T-helper 2 cell treated with Interferon-gamma antibody and Interleukin-4, amounts not matched to agents 5 μg/mL and 100 μg/mL, for 36 hours (primary cell): ENCODE data around the gene ARHGAP10.

Experiments
- DNase-seq: peaks from one replicate; pipeline ENCODE4 v3.0.0; 2021; ENCODE audit warnings: low spot score
- H3K27ac Mint-ChIP-seq: one replicate; pipeline ENCODE4 v1.8.0; 2021; ENCODE audit warnings: mild to moderate bottlenecking, mixed read lengths
- H3K27me3 Mint-ChIP-seq: one replicate; pipeline ENCODE4 v1.8.0; 2021; ENCODE audit warnings: low read depth, mixed read lengths
- H3K36me3 Mint-ChIP-seq: one replicate; pipeline ENCODE4 v1.8.0; 2021; ENCODE audit warnings: low read depth, mixed read lengths
- H3K4me1 Mint-ChIP-seq: one replicate; pipeline ENCODE4 v1.8.0; 2021; ENCODE audit warnings: low read depth, mixed read lengths
- H3K4me3 Mint-ChIP-seq: one replicate; pipeline ENCODE4 v1.8.0; 2022; ENCODE audit warnings: mild to moderate bottlenecking, moderate library complexity, mixed read lengths
- H3K9me3 Mint-ChIP-seq: one replicate; pipeline ENCODE4 v1.8.0; 2021; ENCODE audit warnings: mixed read lengths

ARHGAP10 gene

GRCh38 chr4:148091896-148092295 is 360.0 kb downstream of the ARHGAP10 start:
- Mint-ChIP-seq H3K27me3 (no peaks in the 10 kb centered on the region), H3K4me3 (no peak overlapping the region), H3K4me1 (no peaks in the 10 kb centered on the region), H3K9me3 (no peaks in the 10 kb centered on the region), H3K36me3 (no peaks in the 10 kb centered on the region), H3K27ac (no peak overlapping the region)
- no peak for DNase-seq

- Mint-ChIP-seq H3K27ac (no peak overlapping the region), H3K27me3 (no peaks in the 10 kb centered on the region), H3K9me3 (no peaks in the 10 kb centered on the region)
Measured at GRCh38 chr4:148092316-148093014, 360.6 kb downstream of the ARHGAP10 start.

GRCh38 chr4:148093065-148093464 is 361.2 kb downstream of the ARHGAP10 start:
- Mint-ChIP-seq H3K4me3 (no peak overlapping the region), H3K36me3 (no peaks in the 10 kb centered on the region), H3K9me3 (no peaks in the 10 kb centered on the region), H3K4me1 (no peaks in the 10 kb centered on the region), H3K27me3 (no peaks in the 10 kb centered on the region), H3K27ac (no peak overlapping the region)
- no peak for DNase-seq

More at GRCh38 chr4:148092316-148093014, 360.6 kb downstream of the ARHGAP10 start:
- H3K36me3 Mint-ChIP-seq: no peaks in the 10 kb centered on the region
- H3K4me3 Mint-ChIP-seq: no peak overlapping the region
- H3K4me1 Mint-ChIP-seq: no peaks in the 10 kb centered on the region
- DNase-seq: no peak

GRCh38 chr4:148094149-148094548 is 362.3 kb downstream of the ARHGAP10 start:
- Mint-ChIP-seq H3K27ac (no peak overlapping the region), H3K4me1 (no peaks in the 10 kb centered on the region), H3K4me3 (no peak overlapping the region), H3K9me3 (no peaks in the 10 kb centered on the region), H3K27me3 (no peaks in the 10 kb centered on the region), H3K36me3 (no peaks in the 10 kb centered on the region)
- DNase-seq: no peak

- no peaks in the 10 kb centered on the region for H3K36me3 Mint-ChIP-seq
- no peak for DNase-seq
- H3K27ac Mint-ChIP-seq: no peak overlapping the region
- no peaks in the 10 kb centered on the region for H3K4me1 Mint-ChIP-seq
- no peak overlapping the region for H3K4me3 Mint-ChIP-seq
- H3K27me3 Mint-ChIP-seq: no peaks in the 10 kb centered on the region
- no peaks in the 10 kb centered on the region for H3K9me3 Mint-ChIP-seq
Measured at GRCh38 chr4:148095346-148095923, 363.5 kb downstream of the ARHGAP10 start.

GRCh38 chr4:148097801-148098200 is 365.9 kb downstream of the ARHGAP10 start:
- Mint-ChIP-seq H3K4me1 (no peaks in the 10 kb centered on the region), H3K27me3 (no peaks in the 10 kb centered on the region), H3K4me3 (no peak overlapping the region), H3K27ac (no peak overlapping the region), H3K9me3 (no peaks in the 10 kb centered on the region), H3K36me3 (no peaks in the 10 kb centered on the region)
- DNase-seq: no peak

GRCh38 chr4:148101235-148101634 is 369.3 kb downstream of the ARHGAP10 start:
- Mint-ChIP-seq H3K27me3 (no peaks in the 10 kb centered on the region), H3K9me3 (no peaks in the 10 kb centered on the region), H3K27ac (no peak overlapping the region), H3K36me3 (no peaks in the 10 kb centered on the region), H3K4me3 (no peak overlapping the region), H3K4me1 (no peaks in the 10 kb centered on the region)
- no peak for DNase-seq

GRCh38 chr4:148101790-148102189 is 369.9 kb downstream of the ARHGAP10 start:
- H3K4me1 Mint-ChIP-seq: no peaks in the 10 kb centered on the region
- DNase-seq: no peak
- no peaks in the 10 kb centered on the region for H3K27me3 Mint-ChIP-seq
- H3K4me3 Mint-ChIP-seq: no peak overlapping the region
- H3K27ac Mint-ChIP-seq: no peak overlapping the region
- no peaks in the 10 kb centered on the region for H3K36me3 Mint-ChIP-seq
- no peaks in the 10 kb centered on the region for H3K9me3 Mint-ChIP-seq

GRCh38 chr4:148103597-148104355 is 371.9 kb downstream of the ARHGAP10 start:
- Mint-ChIP-seq H3K27ac (no peak overlapping the region), H3K4me1 (no peaks in the 10 kb centered on the region), H3K9me3 (no peaks in the 10 kb centered on the region), H3K4me3 (no peak overlapping the region), H3K27me3 (no peaks in the 10 kb centered on the region), H3K36me3 (no peaks in the 10 kb centered on the region)
- DNase-seq: no peak

- no peak overlapping the region for H3K27ac Mint-ChIP-seq
- no peaks in the 10 kb centered on the region for H3K36me3 Mint-ChIP-seq
- no peaks in the 10 kb centered on the region for H3K4me1 Mint-ChIP-seq
- no peak overlapping the region for H3K4me3 Mint-ChIP-seq
- no peak for DNase-seq
- no peaks in the 10 kb centered on the region for H3K9me3 Mint-ChIP-seq
- no peaks in the 10 kb centered on the region for H3K27me3 Mint-ChIP-seq
Measured at GRCh38 chr4:148108766-148109165, 376.9 kb downstream of the ARHGAP10 start.

GRCh38 chr4:148109216-148109615 is 377.3 kb downstream of the ARHGAP10 start:
- Mint-ChIP-seq H3K36me3 (no peaks in the 10 kb centered on the region), H3K4me3 (no peak overlapping the region), H3K4me1 (no peaks in the 10 kb centered on the region), H3K27me3 (no peaks in the 10 kb centered on the region), H3K9me3 (no peaks in the 10 kb centered on the region), H3K27ac (no peak overlapping the region)
- DNase-seq: no peak

- Mint-ChIP-seq H3K9me3 (no peaks in the 10 kb centered on the region), H3K27ac (no peak overlapping the region), H3K4me3 (no peak overlapping the region), H3K4me1 (no peaks in the 10 kb centered on the region), H3K36me3 (no peaks in the 10 kb centered on the region), H3K27me3 (no peaks in the 10 kb centered on the region)
- DNase-seq: no peak
Measured at GRCh38 chr4:148110169-148110568, 378.3 kb downstream of the ARHGAP10 start.

GRCh38 chr4:148112231-148112982 is 380.5 kb downstream of the ARHGAP10 start:
- H3K27me3 Mint-ChIP-seq: no peaks in the 10 kb centered on the region
- H3K4me3 Mint-ChIP-seq: no peak overlapping the region
- no peaks in the 10 kb centered on the region for H3K36me3 Mint-ChIP-seq
- no peak for DNase-seq
- no peaks in the 10 kb centered on the region for H3K4me1 Mint-ChIP-seq
- no peaks in the 10 kb centered on the region for H3K9me3 Mint-ChIP-seq
- H3K27ac Mint-ChIP-seq: no peak overlapping the region

GRCh38 chr4:148114436-148114835 is 382.5 kb downstream of the ARHGAP10 start:
- no peaks in the 10 kb centered on the region for H3K36me3 Mint-ChIP-seq
- H3K27me3 Mint-ChIP-seq: no peaks in the 10 kb centered on the region
- no peak for DNase-seq
- H3K9me3 Mint-ChIP-seq: no peaks in the 10 kb centered on the region
- H3K4me1 Mint-ChIP-seq: no peaks in the 10 kb centered on the region
- no peak overlapping the region for H3K27ac Mint-ChIP-seq
- H3K4me3 Mint-ChIP-seq: no peak overlapping the region
